Esophagus squamous epithelium (tissue), 5 donors: Measurements from ENCODE around the gene KAT7. TPM values are rescaled to one million over a fixed set of nuclear protein-coding genes. Genes with fewer than 3 reads are reported as not detected.

Experiments
- DNase-seq: peaks from one replicate; lab custom pipeline; 2025; lab: John Stamatoyannopoulos, UW
- H3K27ac ChIP-seq, 4 donors: fragments of 200-600 bp; sonication (generic); one replicate each; pipeline ENCODE4 v1.5.1; 2016 to 2019; ENCODE audit warnings: mild to moderate bottlenecking in 1 of 4
- H3K27me3 ChIP-seq, 4 donors: fragments of 200-600 bp; sonication (generic); 1 replicate in 3 of 4; 2 replicates in 1 of 4; pipeline versions ENCODE4 v1.5.1 to v1.6.0; 2017 to 2021; ENCODE audit warnings: antibody characterized with exemption in 1 of 4
- H3K36me3 ChIP-seq, 3 donors: fragments of 200-600 bp; sonication (generic); one replicate each; pipeline ENCODE4 v1.5.1; 2016 to 2019
- H3K4me1 ChIP-seq, 3 donors: fragments of 200-600 bp; sonication (generic); one replicate each; pipeline ENCODE4 v1.5.1; 2017 to 2019
- H3K4me3 ChIP-seq, 4 donors: fragments of 200-600 bp; sonication (generic); 1 replicate in 3 of 4; 2 replicates in 1 of 4; pipeline ENCODE4 v1.5.1; 2016 to 2019; ENCODE audit warnings: mild to moderate bottlenecking in 2 of 4, moderate library complexity in 1 of 4
- H3K9me3 ChIP-seq, 3 donors: fragments of 200-600 bp; sonication (generic); one replicate each; pipeline ENCODE4 v1.5.1; 2016 to 2019
- CTCF ChIP-seq, 6 experiments: fragments of 450-650 bp in 4 of 6; fragments of 200-600 bp in 2 of 6; sonication (generic) in 2 of 6; IDR thresholded peaks; one replicate each; pipeline ENCODE4 v1.5.1; 2016 to 2019; ENCODE audit warnings: antibody characterized with exemption in 6 of 6, mild to moderate bottlenecking in 4 of 6, moderate library complexity in 4 of 6
- POLR2A ChIP-seq, 4 donors: fragments of 450-650 bp; IDR thresholded peaks; one replicate each; pipeline ENCODE4 v1.6.1; 2017; ENCODE audit warnings: antibody characterized with exemption in 4 of 4, mild to moderate bottlenecking in 4 of 4, moderate library complexity in 3 of 4
- WGBS, 2 donors: methylation state at CpG; one replicate each; pipeline ENCODE4 v1.1.5; 2018; 5-methylcytosine and 5-hydroxymethylcytosine counted together
- intact Hi-C: fragments of 100-400 bp; cut with DNase I; formaldehyde crosslinking; loops from one replicate; pipeline ENCODE4 v1.15.0; 2022
- total RNA-seq, 4 donors: library from RNA; depleted of rRNA; stranded (reverse); fragments of >200 nt; gene quantifications; one replicate each; pipeline ENCODE4 v1.1.0, GENCODE V29; 2016
- donor health status: DM: yes; HTN: yes; CAD: no.

Gene KAT7
- total RNA-seq, 4 donors from 2014 or later = 22.6 to 32.6 (median 26.6) TPM

- intact Hi-C loops = no loop called here
- 63 to 66% methylated on average over 6 to 8 of the region's 9 CpGs for WGBS, 2 donors
- no peak for DNase-seq
Measured at GRCh38 chr17:49875685-49876084, 87.2 kb downstream of the KAT7 start.

GRCh38 chr17:49878931-49879904 is 90.7 kb downstream of the KAT7 start:
- no peak overlapping the region for H3K4me3 ChIP-seq
- no peaks in the 10 kb centered on the region for H3K36me3 ChIP-seq
- H3K9me3 ChIP-seq = no peaks in the 10 kb centered on the region
- H3K27me3 ChIP-seq = peaks cover 0 to 84% (median 4%) of the 10 kb centered on the region in 4 donors
- peaks cover 0 to 11% (median 3%) of the 10 kb centered on the region in 3 donors for H3K4me1 ChIP-seq
- H3K27ac ChIP-seq = no peak overlapping the region
- DNase-seq = no peak
- TF ChIP-seq POLR2A (IDR thresholded peaks at IDR 0.05) (no peak), CTCF (IDR thresholded peaks at IDR 0.05) (no peak)
- 63 to 67% methylated on average over 11 to 14 of the region's 14 CpGs for WGBS, 2 donors
- intact Hi-C loops = no loop called here

More at GRCh38 chr17:49875685-49876084, 87.2 kb downstream of the KAT7 start:
- no peak overlapping the region for H3K4me3 ChIP-seq
- H3K27ac ChIP-seq = no peak overlapping the region
- peaks cover 0 to 24% (median 7%) of the 10 kb centered on the region in 3 donors for H3K4me1 ChIP-seq
- no peaks in the 10 kb centered on the region for H3K36me3 ChIP-seq
- no peaks in the 10 kb centered on the region for H3K9me3 ChIP-seq
- no peak for TF ChIP-seq CTCF (IDR thresholded peaks at IDR 0.05)
- TF ChIP-seq POLR2A (IDR thresholded peaks at IDR 0.05) = no peak
- H3K27me3 ChIP-seq = peaks cover 0 to 69% (median under 1%) of the 10 kb centered on the region in 4 donors

- Histone ChIP-seq H3K36me3 (no peaks in the 10 kb centered on the region), H3K4me3 (peak overlapping the region in 2 of 4 donors; percentile 7 to 24), H3K4me1 (peaks cover 0 to 11% (median 3%) of the 10 kb centered on the region in 3 donors), H3K27ac (no peak overlapping the region), H3K27me3 (peaks cover 0 to 83% (median 4%) of the 10 kb centered on the region in 4 donors), H3K9me3 (no peaks in the 10 kb centered on the region)
- no peak for DNase-seq
- intact Hi-C loops = loop anchor here (10.0 kb wide), 1 partner anchor 74 kb away; no protein-coding TSS in a partner anchor
- peak; percentile 91 to 99 (median 98) for TF ChIP-seq CTCF (IDR thresholded peaks at IDR 0.05)
- TF ChIP-seq POLR2A (IDR thresholded peaks at IDR 0.05) = no peak
- 12 to 15% methylated on average over 18 to 20 of the region's 41 CpGs for whole genome bisulfite sequencing, 2 donors
Measured at GRCh38 chr17:49880291-49881053, 92.0 kb downstream of the KAT7 start.

GRCh38 chr17:49881054-49881402 is 92.5 kb downstream of the KAT7 start:
- WGBS, 2 donors = 35 to 50% methylated on average over 3 to 5 of the region's 5 CpGs
- intact Hi-C loops = loop anchor here (10.0 kb wide), 1 partner anchor 74 kb away; no protein-coding TSS in a partner anchor
- TF ChIP-seq POLR2A (IDR thresholded peaks at IDR 0.05) (no peak), CTCF (IDR thresholded peaks at IDR 0.05) (no peak)
- Histone ChIP-seq H3K27me3 (peaks cover 0 to 83% (median 4%) of the 10 kb centered on the region in 4 donors), H3K4me3 (no peak overlapping the region), H3K9me3 (no peaks in the 10 kb centered on the region), H3K36me3 (no peaks in the 10 kb centered on the region), H3K4me1 (peaks cover 2 to 11% (median 3%) of the 10 kb centered on the region in 3 donors), H3K27ac (no peak overlapping the region)
- DNase-seq = no peak
